GM12878 (cell line): ENCODE results near the gene KRT86. TPM values are rescaled to one million over a fixed set of nuclear protein-coding genes. Genes with fewer than 3 reads are reported as not detected.

Experiments
- ATAC-seq: fragments of 200-7000 bp; cut with Tn5 transposase; 3 replicates; pipeline ENCODE4 v1.9.1; 2020; ENCODE audit warnings: mild to moderate bottlenecking, moderate library complexity
- BruUV-seq: library from RNA; stranded (reverse); fragments of 400-500 nt; replicated peaks from 2 replicates; lab custom pipeline; 2021; lab: Mats Ljungman, UMichigan
- CTCF ChIA-PET: fragments of 300-600 bp; sonication (Branson Sonifier 250); formaldehyde crosslinking; extraction: SDS; loops from one replicate; lab custom pipeline; 2021; ENCODE audit warnings: inconsistent platforms; lab: Yijun Ruan, JAX
- POLR2A ChIA-PET: fragments of 350-600 bp; formaldehyde crosslinking; extraction: SDS; loops from one replicate; lab custom pipeline; 2021; ENCODE audit warnings: inconsistent platforms; lab: Charles Lee
- RAD21 ChIA-PET: fragments of 300-600 bp; sonication (Branson Sonifier 250); formaldehyde crosslinking; loops from one replicate; lab custom pipeline; 2023; ENCODE audit warnings: antibody characterized with exemption; ENCODE audit not compliant: unreplicated experiment; lab: Charles Lee
- SMC1A ChIA-PET: fragments of 300-600 bp; sonication (Branson Sonifier 250); formaldehyde crosslinking; loops from one replicate; lab custom pipeline; 2023; ENCODE audit not compliant: unreplicated experiment, uncharacterized antibody; lab: Charles Lee
- DNase-seq: peaks from one replicate; pipeline ENCODE4 v3.0.0-alpha.2; 2011; ENCODE audit warnings: low read depth, low spot score
- FAIRE-seq: peaks from 3 replicates; lab custom pipeline; 2011; peaks lifted over from hg19 to GRCh38; lab: Jason Lieb, UNC
- H2AFZ ChIP-seq: 2 replicates; pipeline ENCODE4 v1.6.0; 2011; ENCODE audit warnings: low read depth, low read length, control low read depth; ENCODE audit not compliant: control insufficient read depth
- H3K27ac ChIP-seq: 2 replicates; pipeline ENCODE4 v1.5.1; 2011; ENCODE audit warnings: control low read depth; ENCODE audit not compliant: control insufficient read depth, insufficient read depth
- H3K27me3 ChIP-seq, 2 experiments: replicated peaks in 1 of 2; 2 replicates each; pipeline versions ENCODE4 v1.6.0 to v1.6.1; 2011; ENCODE audit warnings: low read length in 1 of 2; ENCODE audit not compliant: control insufficient read depth in 2 of 2, insufficient read depth in 2 of 2
- H3K36me3 ChIP-seq, 2 experiments: 2 replicates each; pipeline ENCODE4 v1.5.1; 2011; ENCODE audit warnings: low read length in 1 of 2; ENCODE audit not compliant: control insufficient read depth in 2 of 2, insufficient read depth in 2 of 2
- H3K4me1 ChIP-seq: 2 replicates; pipeline ENCODE4 v1.6.1; 2011; ENCODE audit warnings: mild to moderate bottlenecking, low read length, moderate library complexity, mixed read lengths; ENCODE audit not compliant: control insufficient read depth, insufficient read depth
- H3K4me2 ChIP-seq: 2 replicates; pipeline ENCODE4 v1.6.0; 2011; ENCODE audit warnings: control low read depth; ENCODE audit not compliant: control insufficient read depth, insufficient read depth
- H3K4me3 ChIP-seq: fragments of 200-600 bp; sonication (generic); 2 replicates; pipeline ENCODE4 v1.5.1; 2016
- H3K79me2 ChIP-seq: 2 replicates; pipeline ENCODE4 v1.6.0; 2011; ENCODE audit warnings: low read length; ENCODE audit not compliant: control insufficient read depth, insufficient read depth
- H3K9ac ChIP-seq: 2 replicates; pipeline ENCODE4 v1.8.0; 2011; ENCODE audit warnings: low read length, control low read depth, mixed read lengths; ENCODE audit not compliant: control insufficient read depth, insufficient read depth
- H3K9me3 ChIP-seq: replicated peaks from 3 replicates; pipeline ENCODE4 v1.5.1; 2011; ENCODE audit warnings: mild to moderate bottlenecking, low read length; ENCODE audit not compliant: control insufficient read depth, insufficient read depth
- H4K20me1 ChIP-seq: 2 replicates; pipeline ENCODE4 v1.6.0; 2011; ENCODE audit not compliant: control insufficient read depth, insufficient read depth
- CHD4 ChIP-seq: fragments of 200-600 bp; sonication (generic); IDR thresholded peaks from 2 replicates; pipeline ENCODE4 v1.6.1; 2016; ENCODE audit warnings: mild to moderate bottlenecking
- IKZF1 ChIP-seq: fragments of 450-650 bp; conservative IDR thresholded peaks from 2 replicates; pipeline ENCODE4 v1.6.1; 2017; ENCODE audit warnings: antibody characterized with exemption, mild to moderate bottlenecking
- IKZF2 ChIP-seq, 2 experiments: fragments of 450-650 bp; IDR thresholded peaks; 2 replicates each; pipeline ENCODE4 v1.6.1; 2017; ENCODE audit warnings: mild to moderate bottlenecking in 2 of 2, moderate library complexity in 2 of 2
- IRF5 ChIP-seq: fragments of 450-650 bp; IDR thresholded peaks from 2 replicates; pipeline ENCODE4 v1.6.1; 2017; ENCODE audit warnings: borderline replicate concordance
- JUNB ChIP-seq: IDR thresholded peaks from 2 replicates; pipeline ENCODE4 v1.6.1; 2016; ENCODE audit warnings: antibody characterized with exemption, mild to moderate bottlenecking
- KLF5 ChIP-seq: fragments of 450-650 bp; IDR thresholded peaks from 2 replicates; pipeline ENCODE4 v1.6.1; 2014; ENCODE audit warnings: mild to moderate bottlenecking; ENCODE audit not compliant: partially characterized antibody
- PML ChIP-seq: IDR thresholded peaks from 2 replicates; pipeline ENCODE4 v1.6.1; 2012; ENCODE audit warnings: low read length, inconsistent platforms
- POLR2AphosphoS5 ChIP-seq: IDR thresholded peaks from 2 replicates; pipeline ENCODE4 v1.6.1; 2011; ENCODE audit warnings: mild to moderate bottlenecking, low read length, inconsistent platforms
- POU2F2 ChIP-seq: IDR thresholded peaks from 3 replicates; pipeline ENCODE4 v1.6.1; 2011; ENCODE audit warnings: low read depth, mild to moderate bottlenecking, low read length, borderline replicate concordance
- REST ChIP-seq: IDR thresholded peaks from 2 replicates; pipeline ENCODE4 v1.6.1; 2012; ENCODE audit warnings: mild to moderate bottlenecking, low read depth, low read length
- USF2 ChIP-seq: IDR thresholded peaks from 2 replicates; pipeline ENCODE4 v1.6.1; 2011; ENCODE audit warnings: low read depth, low read length, improper control_type of control experiment, borderline replicate concordance
- ZBED1 ChIP-seq: IDR thresholded peaks from 2 replicates; pipeline ENCODE4 v1.6.1; 2016; ENCODE audit warnings: borderline replicate concordance
- WGBS: methylation state at CpG from one replicate; pipeline ENCODE4 v1.1.6; 2016; ENCODE audit warnings: low lambda C conversion rate; ENCODE audit not compliant: insufficient replicate concordance, insufficient coverage; ENCODE audit errors: missing lambda C conversion rate; 5-methylcytosine and 5-hydroxymethylcytosine counted together
- in situ Hi-C: fragments of 300-500 bp; cut with MboI; formaldehyde crosslinking; loops from 9 replicates; pipeline ENCODE4 v1.14.3; 2018; ENCODE audit warnings: mixed read lengths
- intact Hi-C: fragments of 100-400 bp; cut with micrococcal nuclease; formaldehyde crosslinking; loops from one replicate; pipeline ENCODE4 v1.14.2; 2022; ENCODE audit not compliant: unreplicated experiment
- polyA plus RNA-seq, 11 experiments: library from polyadenylated mRNA; depleted of rRNA in 4 of 11; unstranded in 6 of 11; stranded (reverse) in 5 of 11; fragments of >200 nt; fragmentation: Nextera tagmentation in 4 of 11; fragmentation: Illumina TruSeq in 1 of 11; extraction: Ambion mirVana in 4 of 11; extraction: Trizol in 1 of 11; gene quantifications; 1 replicate in 1 of 11; 2 replicates in 10 of 11; pipeline versions ENCODE4 v1.2.1 to v1.2.3, GENCODE V29; 2011 to 2016; ENCODE audit warnings: inconsistent platforms in 2 of 11, missing spikeins in 2 of 11, low read depth in 1 of 11
- total RNA-seq, 4 experiments: library from RNA; depleted of rRNA in 3 of 4; stranded (reverse); fragments of >200 nt in 3 of 4; fragmentation: Illumina TruSeq in 1 of 4; extraction: Trizol in 1 of 4; gene quantifications; 2 replicates each; pipeline versions ENCODE4 v1.2.1 to v1.2.3, GENCODE V29; 2013 to 2021
- TF ChIP-seq, protein P1 (sequence below): IDR thresholded peaks from 2 replicates; pipeline ENCODE4 v1.6.1; 2011; ENCODE audit warnings: borderline replicate concordance, low read depth, mild to moderate bottlenecking, moderate library complexity, low read length; ENCODE audit not compliant: insufficient read depth, poor library complexity, severe bottlenecking
- TF ChIP-seq, protein P2 (sequence below): fragments of 450-650 bp; conservative IDR thresholded peaks from 2 replicates; pipeline ENCODE4 v1.6.1; 2017; ENCODE audit warnings: mild to moderate bottlenecking, moderate library complexity

KRT86 gene
- total and polyA plus RNA-seq, 10 of the 15 experiments (the other 5 are each of a cell fraction or from before 2014, with no cell fraction given), result 0.11 to 0.54 (median 0.18) TPM; not detected in 4

DNA sequence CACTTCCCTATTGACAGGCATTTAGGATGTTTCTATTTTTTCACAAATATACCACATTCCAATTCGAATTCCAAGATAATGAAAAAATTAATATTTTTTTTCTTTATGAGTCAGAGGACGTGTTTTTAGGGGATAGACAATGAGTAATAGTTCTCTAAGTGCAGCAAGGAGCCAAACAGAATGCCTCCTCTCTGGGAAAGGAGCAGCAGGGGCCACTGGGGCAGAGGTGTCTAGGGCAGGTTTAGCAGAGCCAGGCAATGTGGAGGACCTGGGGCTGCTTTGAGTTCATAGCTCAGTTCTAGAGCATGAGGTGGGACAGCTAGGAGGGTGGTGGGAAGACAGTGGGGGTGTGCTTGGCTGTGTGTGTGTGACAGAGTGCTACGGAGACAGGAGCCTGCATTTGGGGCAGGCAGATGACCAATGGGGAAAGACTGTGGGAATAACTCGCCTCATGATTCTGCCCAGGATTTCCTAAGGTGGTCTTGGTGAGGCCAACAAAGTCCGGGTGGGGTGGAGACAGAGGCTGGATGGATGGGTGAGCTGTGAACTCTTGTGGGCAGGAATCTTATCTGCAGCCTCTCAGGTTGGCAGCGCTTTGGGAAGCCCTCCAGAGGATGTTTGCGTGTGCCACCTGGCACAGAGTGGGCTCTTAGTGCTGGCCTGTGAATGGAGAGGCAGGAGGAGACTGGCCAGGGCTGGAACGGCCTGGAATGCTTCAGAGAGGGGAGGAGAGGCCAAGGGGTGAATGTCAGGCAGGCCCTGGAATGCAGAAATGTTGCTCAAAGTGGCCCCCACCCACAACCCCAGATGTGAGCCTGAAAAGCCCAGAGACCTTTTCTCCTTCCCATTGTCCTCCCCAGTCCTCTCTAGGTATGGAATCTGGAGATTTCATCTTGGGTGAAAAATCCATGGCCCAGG is 43.8 kb upstream of the KRT86 start:
- H2AFZ ChIP-seq, result no peak overlapping the region
- no peak overlapping the region for H3K4me2 ChIP-seq
- DNase-seq (no peak), ATAC-seq (no peak), FAIRE-seq (no peak)
- BruUV-seq, result no TSS peak
- in situ Hi-C loops (no loop called here), intact Hi-C loops (no loop called here)
- H3K27me3 ChIP-seq, result peaks cover 7 to 17% of the 10 kb centered on the region in 2 experiments; a peak in 3 of 4 replicates
- ChIA-PET SMC1A (interaction anchor here (1.2 kb wide), 1 partner anchor 15 kb away, joined by 3 read pairs; no protein-coding TSS in a partner anchor), POLR2A (no interaction called here), RAD21 (no interaction called here), CTCF (interaction anchor here (0.6 kb wide), 1 partner anchor 48 kb away, joined by 3 read pairs; no protein-coding TSS in a partner anchor)
- H3K4me1 ChIP-seq, result no peaks in the 10 kb centered on the region
- 8% methylated on average over 8 of the region's 8 CpGs for WGBS
- H3K4me3 ChIP-seq, result no peak overlapping the region
- H3K27ac ChIP-seq, result no peak overlapping the region
- no peaks in the 10 kb centered on the region for H3K36me3 ChIP-seq
- no peak overlapping the region for H3K9ac ChIP-seq
- H4K20me1 ChIP-seq, result no peaks in the 10 kb centered on the region
- TF ChIP-seq POU2F2, result no peak
- TF ChIP-seq, protein P1, sequence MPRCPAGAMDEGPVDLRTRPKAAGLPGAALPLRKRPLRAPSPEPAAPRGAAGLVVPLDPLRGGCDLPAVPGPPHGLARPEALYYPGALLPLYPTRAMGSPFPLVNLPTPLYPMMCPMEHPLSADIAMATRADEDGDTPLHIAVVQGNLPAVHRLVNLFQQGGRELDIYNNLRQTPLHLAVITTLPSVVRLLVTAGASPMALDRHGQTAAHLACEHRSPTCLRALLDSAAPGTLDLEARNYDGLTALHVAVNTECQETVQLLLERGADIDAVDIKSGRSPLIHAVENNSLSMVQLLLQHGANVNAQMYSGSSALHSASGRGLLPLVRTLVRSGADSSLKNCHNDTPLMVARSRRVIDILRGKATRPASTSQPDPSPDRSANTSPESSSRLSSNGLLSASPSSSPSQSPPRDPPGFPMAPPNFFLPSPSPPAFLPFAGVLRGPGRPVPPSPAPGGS, result no peak
- TF ChIP-seq IKZF1, result no peak
- no peak for TF ChIP-seq POLR2AphosphoS5
- TF ChIP-seq IRF5, result no peak
- TF ChIP-seq, protein P2, sequence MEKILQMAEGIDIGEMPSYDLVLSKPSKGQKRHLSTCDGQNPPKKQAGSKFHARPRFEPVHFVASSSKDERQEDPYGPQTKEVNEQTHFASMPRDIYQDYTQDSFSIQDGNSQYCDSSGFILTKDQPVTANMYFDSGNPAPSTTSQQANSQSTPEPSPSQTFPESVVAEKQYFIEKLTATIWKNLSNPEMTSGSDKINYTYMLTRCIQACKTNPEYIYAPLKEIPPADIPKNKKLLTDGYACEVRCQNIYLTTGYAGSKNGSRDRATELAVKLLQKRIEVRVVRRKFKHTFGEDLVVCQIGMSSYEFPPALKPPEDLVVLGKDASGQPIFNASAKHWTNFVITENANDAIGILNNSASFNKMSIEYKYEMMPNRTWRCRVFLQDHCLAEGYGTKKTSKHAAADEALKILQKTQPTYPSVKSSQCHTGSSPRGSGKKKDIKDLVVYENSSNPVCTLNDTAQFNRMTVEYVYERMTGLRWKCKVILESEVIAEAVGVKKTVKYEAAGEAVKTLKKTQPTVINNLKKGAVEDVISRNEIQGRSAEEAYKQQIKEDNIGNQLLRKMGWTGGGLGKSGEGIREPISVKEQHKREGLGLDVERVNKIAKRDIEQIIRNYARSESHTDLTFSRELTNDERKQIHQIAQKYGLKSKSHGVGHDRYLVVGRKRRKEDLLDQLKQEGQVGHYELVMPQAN, result no peak
- TF ChIP-seq ZBED1, result no peak
- no peak for TF ChIP-seq JUNB
- no peak for TF ChIP-seq IKZF2 (IDR thresholded peaks at IDR 0.05)
- TF ChIP-seq USF2, result no peak
- no peak for TF ChIP-seq CHD4
- TF ChIP-seq PML, result no peak
- no peak for TF ChIP-seq REST
- no peak for TF ChIP-seq KLF5
- TF ChIP-seq, all 136 proteins: peak for 0
- H3K79me2 ChIP-seq, result no peaks in the 10 kb centered on the region
- no peaks in the 10 kb centered on the region for H3K9me3 ChIP-seq
